ENCODE data around the gene SFTPB.
"Not testable (repeated sequence)": the region's sequence is repeated elsewhere in the genome, so short reads cannot be mapped to it uniquely, and the experiment has no call there.

SFTPB gene

GRCh38 chr2:85675427-85675826 lies 7.4 kb upstream of the SFTPB start:
- no peak for DNase-seq

- no peak for DNase-seq
Observed at GRCh38 chr2:85674417-85674816, 6.4 kb upstream of the SFTPB start.

GRCh38 chr2:85673716-85674375 lies 5.8 kb upstream of the SFTPB start:
- DNase-seq, result no peak

- no peak for DNase-seq
Observed at GRCh38 chr2:85672456-85672855, 4.5 kb upstream of the SFTPB start.

- not testable (repeated sequence) for DNase-seq
Observed at GRCh38 chr2:85670416-85670815, 2.4 kb upstream of the SFTPB start.

GRCh38 chr2:85669549-85669948 lies 1.6 kb upstream of the SFTPB start:
- no peak for DNase-seq

GRCh38 chr2:85668857-85669142 lies 801 bp upstream of the SFTPB start:
- DNase-seq, result no peak

- no peak for DNase-seq
Observed at GRCh38 chr2:85667561-85668008, 414 bp downstream of the SFTPB start.

- no peak for DNase-seq
Observed at GRCh38 chr2:85666435-85667316, 1.3 kb downstream of the SFTPB start.

GRCh38 chr2:85666016-85666415 lies 2.0 kb downstream of the SFTPB start:
- DNase-seq, result no peak

GRCh38 chr2:85665264-85665937 lies 2.6 kb downstream of the SFTPB start:
- no peak for DNase-seq

GRCh38 chr2:85663594-85664565 lies 4.1 kb downstream of the SFTPB start:
- DNase-seq, result no peak

GRCh38 chr2:85662899-85663593 lies 5.0 kb downstream of the SFTPB start:
- DNase-seq, result no peak

GRCh38 chr2:85661139-85661858 lies 6.7 kb downstream of the SFTPB start:
- no peak for DNase-seq

GRCh38 chr2:85660725-85661124 lies 7.3 kb downstream of the SFTPB start:
- DNase-seq, result no peak

GRCh38 chr2:85660301-85660700 lies 7.7 kb downstream of the SFTPB start:
- DNase-seq, result not testable (repeated sequence)

- no peak for DNase-seq
Observed at GRCh38 chr2:85659324-85659981, 8.5 kb downstream of the SFTPB start.

GRCh38 chr2:85657399-85657798 lies 10.6 kb downstream of the SFTPB start:
- not testable (repeated sequence) for DNase-seq

GRCh38 chr2:85656468-85656867 lies 11.5 kb downstream of the SFTPB start:
- no peak for DNase-seq

GRCh38 chr2:85655961-85656417 lies 12.0 kb downstream of the SFTPB start:
- DNase-seq, result no peak

GRCh38 chr2:85653996-85654395 lies 14.0 kb downstream of the SFTPB start:
- no peak for DNase-seq
